ENCODE results near the gene PDE4D.

The PDE4D gene

DNA sequence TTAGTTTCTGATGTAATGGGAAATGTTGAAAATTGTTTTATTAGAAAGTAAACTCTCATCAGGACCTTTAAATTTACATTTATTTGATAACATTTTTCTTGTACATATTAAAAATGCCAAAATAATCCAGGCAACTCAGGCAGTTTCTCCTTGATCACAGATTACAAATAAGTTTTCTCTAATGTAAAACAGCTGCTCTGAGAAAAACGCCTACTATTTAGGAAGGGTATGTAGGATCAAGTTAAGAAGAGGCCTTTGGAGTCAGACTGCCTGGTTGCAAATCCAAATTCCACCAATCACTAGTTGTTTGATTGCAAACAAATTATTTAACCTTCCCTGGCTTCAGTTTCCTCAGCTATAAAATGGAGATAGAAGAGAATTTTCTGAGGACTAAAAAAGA lies 610.8 kb downstream of the PDE4D start:
- DNase-seq (ENCODE audit: low read depth) = no peak

- no peak for DNase-seq (ENCODE audit: low read depth)
These were observed 613.5 kb downstream of the PDE4D start for GRCh38 chr5:59279979-59280378.

DNA sequence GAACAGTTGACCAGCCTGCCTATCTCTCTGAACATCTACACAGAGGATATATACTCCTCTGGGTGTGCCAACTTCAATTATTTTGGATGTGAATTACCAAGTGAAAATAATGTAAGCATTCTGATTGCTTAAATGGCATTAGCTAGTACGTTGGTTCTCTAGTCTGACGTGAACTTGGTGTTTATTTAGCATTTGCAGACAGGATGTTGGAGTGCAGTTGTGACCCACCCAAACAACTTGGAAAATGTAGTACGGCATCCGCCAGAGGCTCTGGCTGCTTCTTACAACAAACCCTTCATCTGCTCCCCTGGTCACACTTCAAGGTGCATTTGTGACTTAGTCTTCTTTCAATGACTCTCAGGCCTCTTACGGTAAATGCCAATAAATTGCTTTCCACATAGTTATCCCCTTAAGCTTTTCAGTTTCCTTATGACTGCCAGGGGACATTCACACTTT lies 616.6 kb downstream of the PDE4D start:
- DNase-seq (ENCODE audit: low read depth) = no peak

DNA sequence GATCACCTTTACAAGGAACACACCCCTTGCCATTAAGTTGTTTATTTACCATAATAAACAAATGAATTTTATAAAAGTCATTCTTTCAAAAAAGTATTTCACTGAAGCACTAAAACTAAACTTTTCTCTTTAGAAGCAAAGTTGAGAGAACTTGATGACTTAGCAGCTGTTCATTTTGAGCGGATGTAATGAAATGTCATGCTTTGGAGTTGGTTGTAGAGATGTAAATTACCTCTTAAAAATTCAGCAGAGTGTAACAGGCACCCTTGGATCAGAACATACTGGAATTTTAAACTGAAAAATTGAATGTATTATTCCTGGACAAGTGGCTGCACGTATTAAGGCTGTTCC lies 617.2 kb downstream of the PDE4D start:
- DNase-seq (ENCODE audit: low read depth) = no peak

DNA sequence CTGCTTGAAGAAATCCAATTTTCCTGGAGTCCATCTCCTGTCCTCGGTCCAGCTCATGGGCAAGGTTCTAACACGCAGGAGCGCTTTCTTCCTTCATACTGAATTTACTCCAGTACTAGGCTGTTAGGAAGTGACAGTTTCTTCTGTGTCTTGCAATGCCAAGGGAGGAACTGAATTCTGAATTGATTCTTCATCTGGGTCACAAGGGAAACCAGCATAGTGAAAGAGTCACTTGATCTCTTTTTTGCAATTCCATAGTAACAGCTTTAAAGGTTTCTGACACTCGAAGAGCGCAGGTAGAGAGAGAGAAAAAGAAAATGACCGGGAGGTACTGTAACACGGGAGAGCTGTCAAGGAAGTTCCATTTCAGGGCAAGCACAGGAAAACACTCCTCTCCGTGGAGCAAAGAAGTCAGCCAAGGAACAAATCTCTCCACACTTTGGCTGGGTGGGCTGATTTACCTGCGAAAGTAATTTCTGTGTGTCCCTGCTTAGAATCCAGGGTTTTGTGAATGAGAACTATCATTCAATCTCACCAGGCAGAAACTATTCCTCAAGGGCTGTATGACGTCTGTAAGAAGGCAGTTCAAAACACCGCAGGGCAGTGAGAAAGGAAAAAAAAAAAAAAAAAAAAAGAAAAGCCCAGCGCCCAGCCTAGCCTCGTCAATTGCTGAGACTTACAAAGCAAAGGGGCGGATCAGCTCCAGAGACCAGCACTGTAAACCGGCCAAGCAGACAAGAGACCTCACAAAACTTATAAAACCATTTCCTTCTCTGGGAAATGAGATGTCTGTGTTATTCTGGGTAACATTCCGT lies 617.8 kb downstream of the PDE4D start:
- no peak for DNase-seq (ENCODE audit: low read depth)

GRCh38 chr5:59275170-59275509 lies 618.4 kb downstream of the PDE4D start:
- DNase-seq (ENCODE audit: low read depth) = no peak

DNA sequence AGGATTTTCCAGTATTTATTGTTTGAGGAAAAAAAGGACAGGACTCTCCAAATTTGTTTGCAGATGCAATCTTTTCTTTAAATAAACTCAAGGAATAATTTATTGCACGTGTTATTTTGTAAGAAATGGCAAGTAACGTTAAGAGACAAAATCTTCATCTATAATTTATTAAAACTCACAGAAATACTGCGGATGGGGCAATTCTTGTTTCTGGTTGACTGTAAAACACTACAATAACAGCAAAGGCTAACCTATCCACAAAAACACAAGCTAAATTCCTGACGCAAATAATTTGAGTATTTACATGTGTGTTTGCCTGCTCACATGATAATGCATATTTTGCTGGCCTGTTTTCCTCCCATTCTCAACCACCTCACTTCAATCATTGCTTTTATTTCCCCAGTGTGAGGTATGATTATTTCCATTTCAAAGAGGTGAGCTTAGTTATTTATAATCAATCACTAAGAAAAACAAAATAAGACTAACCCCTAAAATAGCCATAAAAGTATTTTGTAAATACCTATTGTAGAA lies 619.4 kb downstream of the PDE4D start:
- no peak for DNase-seq (ENCODE audit: low read depth)

DNA sequence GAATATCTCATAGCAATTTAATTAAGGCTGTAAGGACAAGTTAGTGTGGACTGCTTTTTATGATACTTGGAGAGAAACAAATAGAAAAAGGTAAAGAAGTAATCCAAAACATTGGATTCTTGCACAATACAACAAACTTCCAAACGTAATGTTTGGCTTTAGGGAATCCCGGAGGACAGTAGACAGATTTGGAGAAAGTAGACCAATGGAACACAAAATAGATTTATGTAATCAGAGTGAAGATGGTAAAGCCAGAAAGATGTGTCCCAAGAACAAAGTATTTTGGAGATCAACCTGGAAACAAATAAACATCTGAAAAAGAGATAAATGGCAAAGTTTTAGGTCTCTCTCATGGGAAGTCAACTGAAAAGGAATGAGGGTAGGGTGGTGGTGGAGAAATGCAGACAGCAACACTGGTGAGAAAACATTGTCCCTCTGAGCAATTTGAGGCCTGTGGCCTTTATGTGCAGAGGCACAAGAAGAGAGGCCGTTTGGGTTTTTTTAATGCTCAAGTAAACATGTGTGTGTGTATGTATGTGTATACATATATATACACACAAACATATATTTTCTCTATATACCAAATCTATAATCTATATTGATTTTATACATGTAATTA lies 620.6 kb downstream of the PDE4D start:
- no peak for DNase-seq (ENCODE audit: low read depth)

GRCh38 chr5:59268756-59269415 lies 624.6 kb downstream of the PDE4D start:
- no peak for DNase-seq (ENCODE audit: low read depth)

GRCh38 chr5:59267033-59267432 lies 626.5 kb downstream of the PDE4D start:
- DNase-seq (ENCODE audit: low read depth) = no peak

GRCh38 chr5:59266410-59266809 lies 627.1 kb downstream of the PDE4D start:
- no peak for DNase-seq (ENCODE audit: low read depth)

GRCh38 chr5:59264639-59265245 lies 628.8 kb downstream of the PDE4D start:
- DNase-seq (ENCODE audit: low read depth) = no peak

DNA sequence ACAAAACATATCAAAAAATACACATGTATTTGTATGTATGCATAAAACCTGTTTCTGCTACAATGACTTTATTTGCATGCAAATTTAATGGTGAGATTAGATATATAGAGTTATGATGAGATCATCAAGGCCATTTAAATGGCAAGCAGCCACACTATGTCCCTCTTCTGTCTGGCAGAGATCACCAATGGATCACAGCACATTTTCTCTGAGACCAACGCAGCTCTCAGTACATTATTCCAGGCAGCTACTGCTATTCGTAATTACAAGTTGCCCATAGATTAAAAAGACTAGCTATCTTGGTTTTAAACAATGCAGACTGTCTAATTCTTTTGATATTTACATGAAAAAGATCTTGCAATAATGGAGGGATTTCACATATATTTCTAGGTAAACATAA lies 629.5 kb downstream of the PDE4D start:
- no peak for DNase-seq (ENCODE audit: low read depth)

DNA sequence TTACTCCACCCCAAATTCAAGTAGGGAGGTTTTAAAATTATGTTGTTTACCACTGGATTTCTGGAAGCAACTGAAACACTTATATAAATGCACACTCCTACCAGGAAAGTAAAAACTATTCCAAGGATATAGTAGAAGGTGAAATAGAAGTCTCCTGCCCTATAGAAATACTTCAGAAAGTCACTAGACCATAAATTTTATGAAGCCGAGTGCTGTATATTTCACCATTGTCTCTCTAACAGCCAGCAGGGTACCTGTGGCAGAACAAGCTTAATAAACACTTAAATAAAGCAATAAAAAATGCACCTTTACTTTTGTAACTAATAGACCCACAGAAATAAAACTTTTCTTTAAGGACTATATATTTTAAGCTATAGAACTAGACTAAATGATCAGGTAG lies 631.6 kb downstream of the PDE4D start:
- DNase-seq (ENCODE audit: low read depth) = no peak

DNA sequence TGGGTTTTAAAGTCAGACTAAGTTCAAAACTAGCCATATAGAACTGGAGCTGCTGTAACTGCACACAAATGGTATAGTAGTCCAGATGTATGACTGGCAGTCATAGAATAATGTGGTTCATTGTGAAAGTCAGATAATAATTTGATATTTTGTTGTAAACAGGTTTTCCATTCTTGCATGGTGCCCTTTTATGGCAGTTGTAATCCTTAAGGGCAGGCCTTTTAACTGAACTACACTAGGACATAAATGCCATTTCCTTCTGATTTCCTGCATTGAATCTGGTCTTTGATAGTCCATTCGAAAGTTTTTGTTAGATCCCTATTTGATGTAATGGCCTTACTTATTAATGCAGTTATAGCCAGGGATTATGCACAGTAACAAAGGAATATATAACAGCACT lies 632.6 kb downstream of the PDE4D start:
- no peak for DNase-seq (ENCODE audit: low read depth)

DNA sequence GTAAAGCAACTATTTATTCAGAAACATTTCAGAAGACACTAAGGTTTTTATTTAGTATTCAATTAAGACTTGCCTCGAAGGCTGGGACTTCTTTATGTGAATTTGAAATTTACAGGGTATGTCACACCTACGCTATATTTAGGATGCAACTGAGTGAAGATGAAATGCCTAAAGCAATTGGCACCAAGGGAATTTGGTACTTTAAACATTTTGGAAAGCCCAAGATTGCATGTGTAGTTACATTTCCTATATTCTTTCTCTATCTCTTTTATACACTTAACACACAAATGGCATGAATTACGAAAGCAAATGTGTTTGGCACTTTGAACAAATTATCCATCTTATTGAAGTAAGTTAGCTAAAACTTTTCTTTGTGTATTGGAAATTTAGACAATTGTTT lies 633.3 kb downstream of the PDE4D start:
- DNase-seq (ENCODE audit: low read depth) = no peak

- no peak for DNase-seq (ENCODE audit: low read depth)
These were observed 634.3 kb downstream of the PDE4D start for GRCh38 chr5:59259237-59259636.

DNA sequence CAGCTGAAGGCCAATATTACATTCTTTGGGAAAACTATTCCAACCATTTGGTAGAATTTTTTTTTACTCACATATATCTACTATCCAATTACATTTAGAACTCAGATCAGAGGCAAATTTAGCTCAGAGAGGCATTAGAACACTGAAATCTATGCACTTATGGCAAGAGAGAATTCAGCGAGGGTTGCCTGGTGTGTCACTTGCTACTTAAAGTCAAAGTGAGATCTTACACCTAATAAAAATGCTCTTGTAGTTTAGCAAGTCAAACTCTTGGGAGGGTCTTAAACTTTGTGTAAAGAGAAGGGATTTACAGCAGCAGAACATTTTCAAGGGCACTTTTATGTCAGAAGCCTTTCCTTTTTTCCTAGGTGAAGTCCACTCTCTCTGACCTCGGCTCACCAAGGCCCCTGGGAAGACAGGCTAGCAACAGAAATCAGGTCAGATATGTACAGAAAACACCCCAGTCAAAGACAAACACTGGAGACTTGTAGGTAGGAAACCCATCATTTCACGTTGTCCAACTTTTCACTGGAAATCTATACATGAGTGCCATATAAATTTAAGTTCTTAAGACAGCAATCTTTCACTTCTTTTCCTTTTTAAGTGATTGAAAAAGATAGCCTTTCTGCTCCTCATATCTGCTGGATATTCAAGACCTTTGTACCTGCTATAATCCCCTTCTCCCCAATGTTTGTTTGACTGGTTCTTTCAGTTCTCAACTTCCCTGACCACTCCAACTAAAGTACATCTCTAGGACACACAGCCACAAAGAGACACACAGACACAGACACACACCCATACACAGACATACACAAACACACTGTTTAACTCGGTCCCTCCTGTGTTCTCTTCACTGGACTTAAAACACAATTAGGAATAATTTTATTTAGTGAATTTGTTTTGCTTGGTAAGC lies 635.8 kb downstream of the PDE4D start:
- no peak for DNase-seq (ENCODE audit: low read depth)

DNA sequence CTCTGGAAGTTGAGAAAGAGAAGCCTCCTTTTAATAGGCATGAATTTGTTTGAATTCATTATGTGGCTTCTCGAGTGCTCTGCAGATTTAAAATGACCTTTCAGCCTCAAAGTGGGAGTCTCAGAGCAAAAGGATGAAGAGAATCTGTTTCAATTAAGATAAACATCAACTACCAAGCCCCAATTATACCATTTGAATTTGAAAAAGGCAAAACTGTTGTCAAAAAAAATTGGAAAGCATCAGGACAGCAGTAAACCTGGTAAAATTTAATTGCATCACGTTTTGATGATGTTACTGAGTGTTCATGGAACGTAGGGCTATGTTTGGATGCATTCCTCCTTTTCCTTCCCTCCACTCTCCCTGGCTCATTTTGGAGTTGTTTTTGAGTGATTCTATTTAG lies 637.2 kb downstream of the PDE4D start:
- DNase-seq (ENCODE audit: low read depth) = no peak

GRCh38 chr5:59254055-59254687 lies 639.4 kb downstream of the PDE4D start:
- DNase-seq (ENCODE audit: low read depth) = no peak

DNA sequence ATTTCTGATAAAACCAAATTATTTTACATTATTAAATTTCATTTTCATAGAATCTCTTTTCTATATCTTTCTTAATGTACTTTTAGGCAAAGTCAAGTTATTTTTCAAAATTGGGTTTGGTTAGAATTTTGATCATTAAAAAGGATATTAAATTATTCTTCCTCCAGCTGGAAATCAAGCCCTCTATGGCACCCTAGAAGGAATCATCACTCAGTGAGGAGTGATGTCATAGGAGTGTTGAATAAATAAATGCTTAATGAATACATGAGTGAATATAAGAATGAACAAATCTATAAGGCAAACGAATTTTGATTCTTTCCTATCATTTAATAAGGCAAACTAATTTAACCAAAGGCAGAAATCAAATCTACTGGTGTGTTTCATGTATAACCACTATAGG lies 639.9 kb downstream of the PDE4D start:
- DNase-seq (ENCODE audit: low read depth) = no peak

Measured in activated T-helper 1 cell treated with Interleukin-2 at 50 U/mL for 16 hours (primary cell).